SH-SY5Y (cell line): ENCODE measurements around the gene MED10.

Experiments
- GATA2 ChIP-seq: IDR thresholded peaks from 2 replicates; pipeline ENCODE4 v1.6.1; 2011; ENCODE audit warnings: mild to moderate bottlenecking, low read depth, low read length
- GATA3 ChIP-seq: IDR thresholded peaks from 2 replicates; pipeline ENCODE4 v1.6.1; 2011; ENCODE audit warnings: low read depth, mild to moderate bottlenecking, low read length, moderate library complexity

DNA sequence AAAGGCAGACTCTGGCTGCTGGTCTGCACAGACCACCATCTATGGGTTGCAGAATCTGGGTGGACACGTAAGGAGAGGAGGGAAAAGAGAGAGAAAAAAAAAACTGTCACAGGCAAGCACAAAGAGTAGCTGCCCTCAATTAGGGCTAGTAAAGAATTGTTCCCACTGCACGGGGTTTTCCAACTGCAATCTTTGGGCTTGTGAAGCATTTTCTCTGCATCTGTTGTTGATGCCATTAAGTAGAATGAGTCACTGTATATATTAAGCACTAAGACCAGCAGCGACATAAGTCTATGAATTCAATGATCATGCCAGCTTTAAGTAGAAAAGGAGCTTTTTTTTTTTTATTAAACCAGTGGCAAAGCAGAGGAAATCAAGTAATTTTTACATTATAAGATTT is 40.2 kb downstream of the MED10 start:
- TF ChIP-seq GATA2 (no peak), GATA3 (no peak)
